HK-2 (cell line): ENCODE results near the gene NALCN.
A peak's percentile ranks its signal among the peaks of the same experiment; 100 is the strongest.

Experiments
- DNase-seq: peaks from one replicate; pipeline ENCODE4 v3.0.0-alpha.2; 2018; ENCODE audit not compliant: unreplicated experiment

NALCN gene

GRCh38 chr13:101026736-101027398 lies 389.4 kb downstream of the NALCN start:
- DNase-seq = no peak

DNA sequence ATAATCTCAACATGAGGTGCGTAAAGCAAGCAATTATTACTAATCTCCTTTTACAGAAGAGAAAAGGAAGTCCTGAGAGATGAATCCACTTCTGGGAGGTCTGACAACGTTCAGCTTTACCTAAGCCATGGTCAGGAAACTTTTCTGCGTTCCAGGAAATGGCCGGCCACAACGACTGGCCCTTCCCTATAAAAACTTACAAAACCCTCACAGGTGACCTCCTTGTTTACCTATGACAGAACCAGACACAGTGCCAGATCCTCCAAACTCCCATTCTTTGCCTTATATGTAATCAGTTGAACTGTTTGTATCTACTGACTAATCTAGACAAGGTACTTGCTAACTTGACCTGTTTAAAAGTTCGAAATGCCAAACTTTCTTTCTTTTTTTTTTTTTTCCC lies 390.0 kb downstream of the NALCN start:
- no peak for DNase-seq

DNA sequence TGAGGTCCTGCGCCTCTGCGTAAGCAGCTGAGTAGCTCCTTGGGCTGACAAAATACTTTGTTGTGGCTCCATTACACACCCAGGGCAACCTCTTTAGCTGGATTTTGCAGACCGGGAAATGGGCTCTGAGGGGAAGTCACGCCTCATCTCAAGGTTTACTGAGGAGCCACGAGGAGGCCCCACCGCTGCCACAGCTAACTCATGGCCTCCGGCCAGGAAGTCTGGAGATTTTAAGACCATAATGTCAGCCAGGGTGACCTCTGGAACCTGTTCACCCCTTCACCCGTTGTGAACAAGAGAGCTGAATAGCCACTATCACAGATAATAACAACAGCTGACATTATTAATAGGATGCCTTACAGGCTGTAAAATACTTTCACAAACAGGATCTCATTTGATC lies 390.4 kb downstream of the NALCN start:
- DNase-seq = no peak

GRCh38 chr13:101025519-101025918 lies 390.8 kb downstream of the NALCN start:
- DNase-seq = no peak

DNA sequence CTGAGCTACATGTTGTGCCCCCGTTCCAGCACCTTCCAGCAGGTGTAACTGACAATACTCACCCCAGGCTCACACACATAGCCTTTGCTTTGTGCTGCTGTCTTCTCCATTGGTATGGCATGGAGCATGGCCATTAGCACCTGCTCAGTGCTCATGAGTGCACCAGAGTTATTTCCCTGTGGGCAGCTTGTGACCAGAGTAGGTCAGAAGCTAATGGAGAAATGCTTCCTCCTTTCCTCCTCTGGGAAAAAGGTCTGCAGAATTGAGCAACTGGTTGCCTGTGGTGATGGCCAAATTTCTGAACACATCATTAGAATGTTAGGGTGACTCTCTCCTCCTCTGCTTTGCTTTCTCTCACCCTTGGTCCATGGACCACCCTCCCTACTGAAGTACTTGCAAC lies 397.2 kb downstream of the NALCN start:
- no peak for DNase-seq

- DNase-seq = peak; percentile 65
Measured at GRCh38 chr13:101018720-101019119, 397.6 kb downstream of the NALCN start.

DNA sequence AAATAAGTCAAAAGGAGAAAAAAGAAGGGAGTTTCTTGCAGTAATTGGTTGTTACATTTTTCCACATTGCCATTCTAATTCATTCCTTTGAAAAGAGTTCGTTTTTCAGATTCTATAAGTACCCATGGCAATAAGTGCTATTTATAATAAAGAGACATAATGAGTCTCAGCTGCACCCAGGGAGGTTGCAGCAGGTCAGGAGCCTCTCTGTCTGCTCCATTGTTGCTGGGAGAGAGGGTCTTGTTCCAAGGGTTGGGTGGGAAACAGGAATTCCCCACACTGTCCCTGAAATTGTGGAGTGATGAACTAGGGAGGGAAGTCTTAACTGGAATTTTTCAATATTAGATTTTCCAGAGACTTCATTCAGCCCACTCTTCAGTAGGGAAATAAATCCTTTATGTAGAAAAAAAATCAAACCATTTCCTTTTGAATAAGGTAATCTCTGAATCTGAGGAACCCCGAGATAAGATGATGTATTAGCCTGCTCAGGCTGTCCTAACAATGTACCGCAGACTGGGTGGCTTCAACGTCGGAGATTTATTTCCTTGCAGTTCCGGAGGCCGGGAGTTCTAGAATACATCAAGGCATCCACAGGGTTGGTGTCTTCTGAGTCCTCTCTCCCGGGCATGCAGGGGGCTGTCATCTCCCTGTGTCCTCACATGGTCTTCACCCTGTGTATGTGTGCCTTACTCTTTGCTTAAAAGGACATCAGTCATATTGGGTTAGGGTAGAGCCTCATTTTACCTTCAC lies 399.0 kb downstream of the NALCN start:
- DNase-seq = no peak

- no peak for DNase-seq
Measured at GRCh38 chr13:101016475-101016874, 399.8 kb downstream of the NALCN start.

GRCh38 chr13:101013245-101013644 lies 403.1 kb downstream of the NALCN start:
- DNase-seq = no peak

DNA sequence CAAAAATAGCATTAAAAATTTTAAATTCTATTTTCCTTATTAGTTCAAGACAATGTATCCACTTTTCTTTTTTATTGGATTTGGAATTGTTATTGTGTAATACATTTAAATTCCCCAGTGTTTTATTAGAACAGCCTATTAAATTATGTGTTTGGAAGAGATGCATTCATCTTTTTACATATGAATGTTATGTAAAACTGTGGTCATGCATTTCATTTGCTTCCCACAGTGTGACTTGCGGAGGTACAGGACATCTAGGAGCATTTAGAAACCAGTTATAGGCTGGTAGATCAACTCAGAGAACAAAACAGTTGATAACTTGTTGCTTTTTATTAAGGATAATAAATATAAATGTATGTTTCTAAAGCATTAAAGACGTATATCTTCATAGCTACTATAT lies 406.2 kb downstream of the NALCN start:
- no peak for DNase-seq

- no peak for DNase-seq
Measured at GRCh38 chr13:101007245-101007644, 409.1 kb downstream of the NALCN start.
